GM23338 (cell line): Measurements from ENCODE around the gene IMMP2L.

Experiments used
- EZH2 ChIP-seq: fragments of 200-600 bp; sonication (generic); IDR thresholded peaks from one replicate; pipeline ENCODE4 v1.8.0; 2017; ENCODE audit warnings: antibody characterized with exemption, mild to moderate bottlenecking, low read depth; ENCODE audit not compliant: unreplicated experiment
- EZH2phosphoT487 ChIP-seq: fragments of 200-600 bp; sonication (generic); IDR thresholded peaks from one replicate; pipeline ENCODE4 v1.8.1; 2018; ENCODE audit warnings: antibody characterized with exemption; ENCODE audit not compliant: unreplicated experiment
- POLR2AphosphoS5 ChIP-seq: IDR thresholded peaks from 2 replicates; pipeline ENCODE4 v1.6.1; 2016; ENCODE audit warnings: antibody characterized with exemption, low read depth
- REST ChIP-seq: IDR thresholded peaks from one replicate; pipeline ENCODE4 v1.6.1; 2018; ENCODE audit warnings: antibody characterized with exemption; ENCODE audit not compliant: unreplicated experiment
- TF ChIP-seq, protein P1 (sequence below), 2 experiments: fragments of 200-600 bp in 1 of 2; sonication (generic) in 1 of 2; conservative IDR thresholded peaks; 2 replicates each; pipeline versions ENCODE4 v1.5.1 to v1.6.1; 2016 to 2017; ENCODE audit warnings: antibody characterized with exemption in 2 of 2, low read depth in 2 of 2, mild to moderate bottlenecking in 2 of 2, moderate library complexity in 1 of 2

DNA sequence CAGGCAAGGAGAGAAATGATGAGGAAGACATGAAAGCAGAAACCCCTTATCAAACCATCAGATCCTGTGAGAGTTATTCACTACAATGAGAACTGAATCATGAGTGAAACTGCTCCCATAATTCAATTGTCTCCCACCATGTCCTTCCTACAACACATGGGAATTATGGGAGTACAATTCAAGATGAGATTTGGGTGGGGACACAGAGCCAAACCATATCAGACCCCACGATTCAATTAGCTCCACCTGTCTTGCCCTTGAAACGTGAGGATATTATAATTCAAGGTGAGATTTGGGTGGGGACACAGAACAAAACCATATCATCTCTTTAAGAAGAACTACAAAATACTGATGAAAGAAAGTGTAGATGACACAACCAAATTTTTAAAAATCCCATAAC lies 128.9 kb downstream of the IMMP2L start:
- TF ChIP-seq, protein P1, sequence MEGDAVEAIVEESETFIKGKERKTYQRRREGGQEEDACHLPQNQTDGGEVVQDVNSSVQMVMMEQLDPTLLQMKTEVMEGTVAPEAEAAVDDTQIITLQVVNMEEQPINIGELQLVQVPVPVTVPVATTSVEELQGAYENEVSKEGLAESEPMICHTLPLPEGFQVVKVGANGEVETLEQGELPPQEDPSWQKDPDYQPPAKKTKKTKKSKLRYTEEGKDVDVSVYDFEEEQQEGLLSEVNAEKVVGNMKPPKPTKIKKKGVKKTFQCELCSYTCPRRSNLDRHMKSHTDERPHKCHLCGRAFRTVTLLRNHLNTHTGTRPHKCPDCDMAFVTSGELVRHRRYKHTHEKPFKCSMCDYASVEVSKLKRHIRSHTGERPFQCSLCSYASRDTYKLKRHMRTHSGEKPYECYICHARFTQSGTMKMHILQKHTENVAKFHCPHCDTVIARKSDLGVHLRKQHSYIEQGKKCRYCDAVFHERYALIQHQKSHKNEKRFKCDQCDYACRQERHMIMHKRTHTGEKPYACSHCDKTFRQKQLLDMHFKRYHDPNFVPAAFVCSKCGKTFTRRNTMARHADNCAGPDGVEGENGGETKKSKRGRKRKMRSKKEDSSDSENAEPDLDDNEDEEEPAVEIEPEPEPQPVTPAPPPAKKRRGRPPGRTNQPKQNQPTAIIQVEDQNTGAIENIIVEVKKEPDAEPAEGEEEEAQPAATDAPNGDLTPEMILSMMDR (conservative IDR thresholded peaks at IDR 0.05; ENCODE audit: low read depth in 2 of 2), result no peak
- no peak for TF ChIP-seq REST
- TF ChIP-seq POLR2AphosphoS5, result no peak
- TF ChIP-seq EZH2, result no peak
- TF ChIP-seq EZH2phosphoT487, result no peak
